ENCODE measurements around the gene LHX4.

Gene LHX4

DNA sequence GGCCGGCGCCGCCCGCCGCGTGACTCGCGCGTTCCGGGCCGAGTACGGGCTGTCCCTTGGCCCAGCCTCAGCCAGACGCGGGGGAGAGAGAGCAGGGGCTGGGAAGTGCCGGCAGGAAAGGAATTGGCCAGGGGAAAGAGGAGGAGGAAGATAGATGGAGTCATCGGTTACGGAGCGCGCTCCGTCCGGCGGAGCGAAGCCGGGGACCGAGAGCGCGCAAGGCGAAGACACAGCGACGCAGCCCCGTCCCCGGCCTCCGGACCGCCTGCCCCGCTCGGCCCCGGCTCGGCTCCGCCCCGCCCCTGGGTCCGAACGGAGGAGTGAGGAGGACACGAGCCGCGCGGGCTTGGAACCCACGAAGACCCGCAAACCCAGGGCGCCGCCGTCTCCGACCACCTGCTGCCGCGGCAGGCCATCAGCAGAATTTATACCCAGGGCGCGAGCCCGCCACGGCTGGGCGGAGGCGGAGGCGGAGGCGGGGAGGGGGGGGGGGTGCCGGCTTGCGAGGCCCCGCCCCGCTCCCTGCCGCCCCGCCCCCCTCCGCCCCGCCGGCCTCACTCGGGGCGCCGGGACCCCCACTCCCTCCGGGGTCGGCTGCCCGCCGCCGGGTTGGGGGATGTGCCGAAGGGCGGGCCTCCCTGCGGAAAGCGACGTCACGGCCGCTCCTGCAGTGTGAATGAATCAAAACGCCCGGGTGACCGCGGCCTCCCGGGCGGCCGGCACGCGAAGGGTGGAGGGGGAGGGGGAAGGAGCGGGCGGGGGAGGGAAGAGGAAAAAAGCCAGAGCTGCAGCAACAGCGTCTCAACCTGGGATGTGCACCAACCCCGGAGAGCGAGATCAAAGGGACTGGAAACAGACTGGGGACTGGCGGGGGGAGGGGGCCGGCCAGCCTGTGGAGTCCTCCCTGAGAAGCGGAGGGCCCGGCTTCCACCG, at the start of gene LHX4:
LHX4 (plus strand) TSS at position 782 of the 933 bp plus-strand sequence. CDS start 266 bp downstream, outside the sequence.
- no peak for DNase-seq (ENCODE audit: low read depth in 2 of 2)

DNA sequence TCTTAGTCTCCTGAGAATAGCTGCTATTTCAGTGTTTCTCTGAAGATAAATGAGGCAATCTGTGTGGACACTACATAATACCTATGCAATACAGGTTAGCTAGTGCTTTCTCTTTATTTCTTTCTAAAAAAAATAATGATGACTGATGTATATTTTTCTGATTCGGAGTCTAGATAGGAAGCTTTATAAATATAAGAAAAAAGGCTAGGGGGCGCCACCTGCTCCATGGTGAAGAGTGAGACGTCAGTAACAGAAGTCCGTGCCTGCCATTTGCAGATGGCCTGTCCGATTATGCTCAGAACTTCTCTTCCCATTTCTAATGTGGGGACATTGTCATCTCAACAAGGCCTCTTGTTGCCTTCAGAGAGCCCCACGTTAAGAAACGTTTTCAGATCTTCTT, 49.0 kb upstream of the LHX4 start:
- no peak for DNase-seq (ENCODE audit: low read depth in 2 of 2)

DNA sequence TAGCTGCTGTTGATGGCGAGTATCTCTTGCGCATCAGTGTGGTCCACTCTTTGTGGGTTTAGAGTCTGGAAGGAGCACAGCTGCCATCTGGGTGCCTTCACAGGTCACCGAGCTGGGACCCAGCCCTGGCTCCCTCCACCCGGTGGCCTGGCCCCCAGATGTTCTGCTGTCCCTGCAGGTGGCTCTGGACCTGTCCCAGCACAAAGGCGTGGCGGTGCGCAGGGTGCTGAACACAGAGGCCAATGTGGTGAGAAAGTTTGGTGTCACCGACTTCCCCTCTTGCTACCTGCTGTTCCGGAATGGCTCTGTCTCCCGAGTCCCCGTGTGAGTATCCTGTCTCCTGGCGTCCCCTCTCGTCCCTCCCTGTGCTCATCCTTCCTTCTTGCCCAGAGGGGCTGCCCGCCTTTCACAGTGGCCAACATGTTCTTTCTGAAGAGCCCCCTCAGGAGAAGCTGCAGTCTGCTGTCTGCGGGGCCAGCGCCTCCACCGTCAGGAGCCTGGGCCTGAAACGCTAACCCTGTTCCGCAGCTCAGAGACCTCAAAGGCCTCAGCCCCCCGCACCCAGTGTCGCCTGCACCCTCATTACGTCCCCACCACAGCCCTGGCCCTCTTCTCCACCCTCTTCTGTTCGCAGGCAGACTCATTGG, 47.9 kb upstream of the LHX4 start:
- no peak for DNase-seq (ENCODE audit: low read depth in 2 of 2)

DNA sequence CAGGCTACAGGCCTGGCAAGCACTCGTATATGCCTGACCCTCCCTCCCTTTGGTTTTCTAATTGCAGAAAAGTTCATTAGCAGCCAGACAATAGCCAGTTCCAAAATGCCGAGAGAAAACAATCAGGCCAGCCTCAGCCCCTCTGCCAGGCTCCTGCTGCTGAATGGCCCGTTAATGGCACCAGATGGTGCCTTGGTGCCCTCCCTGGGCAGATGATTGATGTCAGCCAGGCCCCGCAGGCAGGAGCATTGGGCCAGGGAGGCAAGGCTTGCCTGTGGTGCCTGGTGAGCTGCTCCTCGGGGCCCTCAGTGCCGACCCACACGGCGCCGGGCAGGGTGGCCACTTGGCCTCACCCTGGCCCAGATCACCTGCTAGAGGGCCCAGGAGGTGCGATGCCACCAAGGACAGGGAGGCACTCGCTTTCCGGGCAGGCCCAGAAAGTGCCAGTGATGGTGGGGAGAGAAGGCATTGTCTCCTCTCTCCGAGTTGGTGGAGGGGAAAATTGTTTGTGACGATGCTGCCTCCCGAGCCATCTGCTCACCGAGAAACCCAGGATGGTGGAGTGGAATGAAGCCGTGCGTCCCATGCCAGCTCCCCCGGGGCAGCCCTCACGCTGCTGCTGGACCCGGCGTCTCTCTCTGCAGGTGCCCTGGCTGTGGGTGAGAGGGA, 47.3 kb upstream of the LHX4 start:
- DNase-seq (ENCODE audit: low read depth in 2 of 2), result no peak

GRCh38 chr1:180183426-180183825, 46.6 kb upstream of the LHX4 start:
- DNase-seq (ENCODE audit: low read depth in 2 of 2), result no peak

- DNase-seq (ENCODE audit: low read depth in 2 of 2), result no peak
Observed at GRCh38 chr1:180184041-180184440, 46.0 kb upstream of the LHX4 start.

GRCh38 chr1:180185281-180185680, 44.8 kb upstream of the LHX4 start:
- DNase-seq (ENCODE audit: low read depth in 2 of 2), result no peak

- DNase-seq (ENCODE audit: low read depth in 2 of 2), result no peak
Observed at GRCh38 chr1:180185971-180186645, 44.0 kb upstream of the LHX4 start.

DNA sequence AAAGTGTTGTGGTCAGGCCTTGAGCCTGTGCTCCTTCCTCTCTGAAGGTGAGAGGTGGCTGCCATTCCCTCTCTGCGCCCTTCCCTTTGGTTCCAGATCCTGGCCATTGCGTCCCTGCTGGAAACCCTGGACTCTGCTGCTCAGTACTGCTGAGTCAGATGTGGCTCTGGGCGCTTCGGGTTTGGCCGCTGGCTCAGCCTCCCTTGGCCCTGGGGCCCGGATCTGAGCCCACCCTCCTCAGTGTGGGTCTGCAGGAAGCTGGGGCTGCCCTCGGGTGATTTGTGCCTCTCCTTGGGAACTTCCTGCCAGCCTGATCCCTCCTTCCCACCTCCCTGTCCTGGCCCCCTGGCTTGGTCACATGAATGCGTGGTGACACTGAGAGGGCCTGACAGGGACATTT, 43.2 kb upstream of the LHX4 start:
- DNase-seq (ENCODE audit: low read depth in 2 of 2), result no peak

- no peak for DNase-seq (ENCODE audit: low read depth in 2 of 2)
Observed at GRCh38 chr1:180187626-180188025, 42.4 kb upstream of the LHX4 start.

DNA sequence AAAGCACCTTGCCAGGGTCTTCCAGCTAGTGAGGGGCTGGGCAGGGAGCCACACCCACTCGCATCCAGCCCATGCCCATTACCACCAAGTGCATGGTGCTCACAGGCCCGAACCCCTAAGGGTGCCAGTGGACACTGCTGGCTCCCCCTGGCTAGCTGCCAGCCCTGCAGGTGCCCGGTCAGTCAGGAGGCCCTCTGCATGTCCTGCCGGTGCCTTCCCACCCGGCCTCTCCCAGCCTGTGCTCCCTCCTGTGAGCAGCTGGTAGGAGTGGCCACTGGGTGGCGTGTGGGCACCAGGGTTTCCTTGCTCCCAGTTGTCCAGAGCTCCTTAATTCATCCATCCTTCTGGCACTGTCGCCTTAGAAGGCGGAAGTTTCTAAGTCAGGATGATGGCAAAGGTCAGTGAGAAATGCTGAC, 42.0 kb upstream of the LHX4 start:
- DNase-seq (ENCODE audit: low read depth in 2 of 2), result no peak

- DNase-seq (ENCODE audit: low read depth in 2 of 2), result no peak
Observed at GRCh38 chr1:180188684-180189175, 41.3 kb upstream of the LHX4 start.

DNA sequence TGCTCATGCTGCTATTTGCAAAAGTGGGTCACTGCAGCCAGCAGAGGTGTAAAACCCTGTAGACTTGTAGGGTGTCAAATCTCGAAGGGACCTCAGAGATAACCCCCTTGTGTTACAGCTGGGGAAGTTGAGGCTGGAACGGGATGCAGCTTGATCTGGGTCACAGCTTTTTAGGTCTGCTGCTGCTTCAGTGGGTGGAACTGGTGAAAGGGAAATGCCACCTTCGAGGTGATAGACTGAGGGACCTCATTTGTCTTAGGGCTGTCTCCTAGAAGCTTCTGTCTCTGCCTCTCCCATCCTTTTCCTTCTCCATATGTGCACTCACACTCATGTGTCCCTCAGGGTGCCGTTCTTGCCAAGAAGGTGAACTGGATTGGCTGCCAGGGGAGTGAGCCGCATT, 40.0 kb upstream of the LHX4 start:
- DNase-seq (ENCODE audit: low read depth in 2 of 2), result peak in 1 of 2 donors; percentile 5

DNA sequence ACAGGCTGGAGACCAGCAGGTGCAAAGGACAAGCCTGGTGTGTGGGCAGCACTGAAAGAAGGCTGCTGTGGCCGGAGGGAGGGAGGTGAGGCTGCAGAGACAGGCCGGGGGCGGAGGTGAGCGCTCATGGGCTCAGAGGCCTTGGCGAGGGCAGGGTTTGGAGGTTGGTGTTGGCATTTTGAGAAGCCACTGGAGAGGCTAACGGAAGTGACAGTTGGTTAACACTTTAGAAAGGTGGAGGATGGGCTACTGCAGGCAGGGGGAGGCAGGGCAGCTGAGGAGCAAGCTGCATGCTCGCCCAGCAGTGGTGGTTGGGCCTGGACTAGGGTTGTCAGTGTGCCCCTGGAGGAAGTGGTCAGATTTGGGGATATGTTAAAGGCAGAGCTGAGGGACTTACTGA, 37.9 kb upstream of the LHX4 start:
- DNase-seq (ENCODE audit: low read depth in 2 of 2), result no peak

- DNase-seq (ENCODE audit: low read depth in 2 of 2), result no peak
Observed at GRCh38 chr1:180193141-180194047, 36.7 kb upstream of the LHX4 start.

DNA sequence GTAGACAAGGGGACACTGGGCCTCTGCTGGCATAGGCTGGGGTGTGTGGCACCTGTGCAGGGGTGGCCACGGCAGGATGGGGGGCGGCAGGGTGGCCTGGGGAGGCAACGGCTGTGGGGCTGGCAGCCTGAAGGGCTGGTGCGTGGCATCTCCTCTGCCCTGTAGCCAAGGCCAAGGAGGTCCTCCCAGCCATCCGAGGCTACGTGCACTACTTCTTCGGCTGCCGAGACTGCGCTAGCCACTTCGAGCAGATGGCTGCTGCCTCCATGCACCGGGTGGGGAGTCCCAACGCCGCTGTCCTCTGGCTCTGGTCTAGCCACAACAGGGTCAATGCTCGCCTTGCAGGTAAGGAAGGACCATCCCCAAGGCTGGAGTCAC, 36.0 kb upstream of the LHX4 start:
- DNase-seq (ENCODE audit: low read depth in 2 of 2), result no peak

DNA sequence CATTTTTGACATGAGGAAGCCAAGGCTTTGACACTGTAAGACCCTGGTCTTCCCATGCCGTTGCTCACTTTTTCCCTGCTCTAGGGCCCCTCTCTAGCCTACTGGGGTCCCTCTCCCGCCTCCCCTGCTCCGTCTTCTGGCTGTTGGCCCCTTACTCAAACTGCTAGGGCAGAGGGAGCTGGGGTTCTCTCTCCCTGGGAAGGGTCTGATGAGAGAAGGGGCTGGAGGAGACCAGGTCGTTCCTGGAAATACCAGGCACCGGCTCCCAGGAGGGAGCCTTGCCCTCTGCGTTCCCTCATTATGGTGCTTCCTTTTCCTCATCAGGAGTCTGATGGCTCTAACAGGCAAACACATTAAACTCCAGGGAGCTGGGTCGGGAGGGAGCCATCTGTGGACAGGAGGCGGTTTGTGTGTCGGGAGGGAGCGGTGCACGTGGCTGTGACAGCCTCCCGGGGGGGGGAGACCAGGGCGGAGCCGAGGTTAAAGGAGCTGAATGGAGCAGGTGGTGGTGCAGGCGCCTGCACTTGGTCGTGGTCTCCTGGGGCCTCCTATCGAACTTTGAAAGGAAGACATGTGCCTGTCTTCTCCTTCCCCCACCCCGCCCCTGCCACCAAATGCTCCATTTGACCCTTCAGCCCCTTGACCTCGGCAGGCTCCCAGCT, 35.4 kb upstream of the LHX4 start:
- no peak for DNase-seq (ENCODE audit: low read depth in 2 of 2)

DNA sequence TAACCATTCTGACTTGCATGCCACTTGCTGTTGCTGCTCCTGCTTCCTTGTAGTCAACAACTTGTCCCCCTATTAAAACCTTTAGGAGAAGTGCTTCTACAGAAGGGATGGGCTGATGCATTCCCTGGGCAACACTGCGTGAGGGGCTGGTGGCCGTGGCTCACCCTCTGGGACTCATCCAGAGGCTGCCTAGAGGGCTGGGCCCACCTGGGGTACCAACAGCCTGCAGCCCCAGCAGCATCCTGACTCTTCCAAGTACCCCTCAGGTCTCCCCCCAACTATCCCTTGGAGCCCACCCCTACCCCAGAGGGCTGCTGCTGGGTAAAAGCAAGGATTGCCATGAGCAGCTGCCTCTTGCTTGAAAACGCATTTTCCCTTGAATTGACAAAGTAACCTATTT, 34.7 kb upstream of the LHX4 start:
- DNase-seq (ENCODE audit: low read depth in 2 of 2), result no peak

GRCh38 chr1:180195916-180196315, 34.1 kb upstream of the LHX4 start:
- no peak for DNase-seq (ENCODE audit: low read depth in 2 of 2)

GRCh38 chr1:180196436-180197003, 33.5 kb upstream of the LHX4 start:
- DNase-seq (ENCODE audit: low read depth in 2 of 2), result no peak
